Testis (tissue), 3 donors: ENCODE measurements around the gene KCNA5. TPM values are rescaled to one million over a fixed set of nuclear protein-coding genes. Genes with fewer than 3 reads are reported as not detected.

ENCODE experiments used
- DNase-seq: peaks from one replicate; pipeline ENCODE4 v3.0.0-alpha.2; 2019
- H3K27ac ChIP-seq, 2 donors: fragments of 200-600 bp; sonication (generic); one replicate each; pipeline ENCODE4 v1.5.1; 2019
- H3K27me3 ChIP-seq: fragments of 200-600 bp; sonication (generic); one replicate; pipeline ENCODE4 v1.5.1; 2019
- H3K36me3 ChIP-seq: fragments of 200-600 bp; sonication (generic); one replicate; pipeline ENCODE4 v1.5.1; 2017; ENCODE audit warnings: low read depth; ENCODE audit errors: missing control alignments
- H3K4me1 ChIP-seq: fragments of 200-600 bp; sonication (generic); one replicate; pipeline ENCODE4 v1.5.1; 2019
- H3K4me3 ChIP-seq, 2 donors: fragments of 200-600 bp; sonication (generic); one replicate each; pipeline ENCODE4 v1.5.1; 2017 to 2019
- H3K9me3 ChIP-seq: fragments of 200-600 bp; sonication (generic); one replicate; pipeline ENCODE4 v1.5.1; 2017
- POLR2A ChIP-seq: fragments of 450-650 bp; IDR thresholded peaks from one replicate; pipeline ENCODE4 v1.6.1; 2017; ENCODE audit warnings: antibody characterized with exemption, mild to moderate bottlenecking, moderate library complexity
- WGBS, 2 donors: methylation state at CpG; one replicate each; pipeline ENCODE4 v1.1.5; 2018; 5-methylcytosine and 5-hydroxymethylcytosine counted together
- intact Hi-C: fragments of 100-400 bp; cut with DNase I; formaldehyde crosslinking; loops from one replicate; pipeline ENCODE4 v1.15.1; 2023; ENCODE audit warnings: low total_unique reads
- polyA plus RNA-seq: library from polyadenylated mRNA; stranded (reverse); fragments of 350-450 nt; fragmentation: Illumina TruSeq; extraction: RNeasy Lipid Tissue Mini Kit (QIAGEN cat#74804); gene quantifications from one replicate; pipeline ENCODE4 v1.2.3, GENCODE V29; 2014; ENCODE audit warnings: low read depth, low replicate concordance; ENCODE audit not compliant: insufficient read depth
- total RNA-seq, 2 donors: library from RNA; depleted of rRNA; stranded (reverse); fragments of >200 nt; gene quantifications; one replicate each; pipeline ENCODE4 v1.2.3, GENCODE V29; 2016
- TF ChIP-seq, protein P1 (sequence below), 3 experiments: fragments of 450-650 bp in 2 of 3; fragments of 200-600 bp in 1 of 3; sonication (generic) in 1 of 3; IDR thresholded peaks; one replicate each; pipeline ENCODE4 v1.5.1; 2016 to 2019; ENCODE audit warnings: antibody characterized with exemption in 3 of 3, mild to moderate bottlenecking in 2 of 3, moderate library complexity in 1 of 3

The KCNA5 gene
- total and polyA plus RNA-seq, 3 donors from 2014 or later, result 0.25 to 0.94 (median 0.79) TPM

DNA sequence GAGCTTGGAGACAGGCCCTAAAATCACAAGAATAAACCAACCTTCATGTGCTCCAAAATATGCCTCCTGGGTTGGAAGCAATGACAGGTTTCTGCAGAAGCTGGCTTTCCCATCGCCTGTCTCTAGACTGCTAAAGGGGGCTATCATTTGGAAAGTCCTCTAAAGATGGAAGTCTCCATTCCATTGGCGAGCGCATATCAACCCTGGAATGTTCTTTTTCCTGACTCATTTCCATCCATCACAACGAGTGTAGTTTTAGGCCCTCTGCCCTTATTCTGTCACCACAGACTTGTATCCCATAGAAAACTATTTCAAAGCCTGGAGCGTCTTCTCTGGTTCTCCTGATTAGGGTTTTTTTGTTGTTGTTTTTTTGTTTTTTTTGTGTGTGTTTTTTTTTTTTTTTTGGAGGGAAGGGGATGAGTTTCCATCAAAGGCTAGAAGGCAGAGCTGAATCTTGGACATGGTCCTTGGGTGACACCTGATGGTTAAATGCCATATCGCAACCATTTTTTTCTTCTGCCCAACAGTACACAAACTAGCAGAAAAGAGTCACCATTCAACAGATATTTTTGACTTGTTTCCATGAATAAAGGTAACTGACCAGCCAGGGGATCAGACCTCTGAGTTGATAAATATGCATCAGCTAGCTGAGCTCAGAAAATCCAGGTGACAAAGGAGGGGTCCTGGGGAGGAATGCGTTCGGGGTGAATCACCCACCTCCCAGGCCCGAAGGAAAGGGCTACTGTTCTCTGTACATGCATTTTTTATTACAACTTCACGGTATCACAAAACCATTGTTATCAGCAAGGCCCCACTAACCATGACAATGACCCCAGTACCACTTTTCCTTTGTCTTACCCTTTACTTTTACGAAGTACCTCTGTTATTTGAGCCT lies 40.5 kb downstream of the KCNA5 start:
- whole genome bisulfite sequencing, 2 donors, result 67 to 73% methylated on average over 11 of the region's 11 CpGs
- H3K36me3 ChIP-seq, result no peaks in the 10 kb centered on the region
- no peak overlapping the region for H3K27ac ChIP-seq
- no peak overlapping the region for H3K4me3 ChIP-seq
- TF ChIP-seq, protein P1, sequence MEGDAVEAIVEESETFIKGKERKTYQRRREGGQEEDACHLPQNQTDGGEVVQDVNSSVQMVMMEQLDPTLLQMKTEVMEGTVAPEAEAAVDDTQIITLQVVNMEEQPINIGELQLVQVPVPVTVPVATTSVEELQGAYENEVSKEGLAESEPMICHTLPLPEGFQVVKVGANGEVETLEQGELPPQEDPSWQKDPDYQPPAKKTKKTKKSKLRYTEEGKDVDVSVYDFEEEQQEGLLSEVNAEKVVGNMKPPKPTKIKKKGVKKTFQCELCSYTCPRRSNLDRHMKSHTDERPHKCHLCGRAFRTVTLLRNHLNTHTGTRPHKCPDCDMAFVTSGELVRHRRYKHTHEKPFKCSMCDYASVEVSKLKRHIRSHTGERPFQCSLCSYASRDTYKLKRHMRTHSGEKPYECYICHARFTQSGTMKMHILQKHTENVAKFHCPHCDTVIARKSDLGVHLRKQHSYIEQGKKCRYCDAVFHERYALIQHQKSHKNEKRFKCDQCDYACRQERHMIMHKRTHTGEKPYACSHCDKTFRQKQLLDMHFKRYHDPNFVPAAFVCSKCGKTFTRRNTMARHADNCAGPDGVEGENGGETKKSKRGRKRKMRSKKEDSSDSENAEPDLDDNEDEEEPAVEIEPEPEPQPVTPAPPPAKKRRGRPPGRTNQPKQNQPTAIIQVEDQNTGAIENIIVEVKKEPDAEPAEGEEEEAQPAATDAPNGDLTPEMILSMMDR (IDR thresholded peaks at IDR 0.05), result peak in 2 of 3 experiments; percentile 57 to 71
- no peak for TF ChIP-seq POLR2A
- intact Hi-C loops, result no loop called here
- no peaks in the 10 kb centered on the region for H3K4me1 ChIP-seq
- H3K9me3 ChIP-seq, result no peaks in the 10 kb centered on the region
- no peaks in the 10 kb centered on the region for H3K27me3 ChIP-seq
- peak; percentile 44 for DNase-seq

DNA sequence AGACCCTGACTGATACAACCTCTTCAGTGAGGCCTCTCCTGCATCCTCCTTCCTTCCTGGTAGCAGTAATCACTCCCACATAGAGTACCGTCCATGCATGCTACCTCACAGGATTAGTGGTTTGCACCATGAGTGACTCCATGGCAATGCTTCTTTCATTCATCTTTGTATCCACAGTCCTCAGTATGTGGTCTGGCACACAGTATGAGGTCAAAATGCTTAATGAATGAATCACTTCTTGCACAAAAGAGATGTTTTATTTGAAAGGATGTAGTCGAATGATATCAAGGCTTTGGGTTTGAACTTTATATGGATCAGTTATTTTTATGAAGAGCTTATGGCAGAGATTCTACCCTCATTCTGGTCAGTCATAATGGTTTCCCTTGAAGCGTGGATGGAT lies 42.2 kb downstream of the KCNA5 start:
- Histone ChIP-seq H3K9me3 (no peaks in the 10 kb centered on the region), H3K27ac (no peak overlapping the region), H3K4me3 (no peak overlapping the region), H3K36me3 (no peaks in the 10 kb centered on the region), H3K27me3 (no peaks in the 10 kb centered on the region), H3K4me1 (no peaks in the 10 kb centered on the region)
- no peak for DNase-seq
- intact Hi-C loops, result loop anchor here (5.0 kb wide), 1 partner anchor 64 kb away; no protein-coding TSS in a partner anchor
- WGBS, 2 donors, result 75% methylated on average over 3 of the region's 3 CpGs
- TF ChIP-seq POLR2A, result no peak
- TF ChIP-seq, protein P1 (IDR thresholded peaks at IDR 0.05), result no peak

DNA sequence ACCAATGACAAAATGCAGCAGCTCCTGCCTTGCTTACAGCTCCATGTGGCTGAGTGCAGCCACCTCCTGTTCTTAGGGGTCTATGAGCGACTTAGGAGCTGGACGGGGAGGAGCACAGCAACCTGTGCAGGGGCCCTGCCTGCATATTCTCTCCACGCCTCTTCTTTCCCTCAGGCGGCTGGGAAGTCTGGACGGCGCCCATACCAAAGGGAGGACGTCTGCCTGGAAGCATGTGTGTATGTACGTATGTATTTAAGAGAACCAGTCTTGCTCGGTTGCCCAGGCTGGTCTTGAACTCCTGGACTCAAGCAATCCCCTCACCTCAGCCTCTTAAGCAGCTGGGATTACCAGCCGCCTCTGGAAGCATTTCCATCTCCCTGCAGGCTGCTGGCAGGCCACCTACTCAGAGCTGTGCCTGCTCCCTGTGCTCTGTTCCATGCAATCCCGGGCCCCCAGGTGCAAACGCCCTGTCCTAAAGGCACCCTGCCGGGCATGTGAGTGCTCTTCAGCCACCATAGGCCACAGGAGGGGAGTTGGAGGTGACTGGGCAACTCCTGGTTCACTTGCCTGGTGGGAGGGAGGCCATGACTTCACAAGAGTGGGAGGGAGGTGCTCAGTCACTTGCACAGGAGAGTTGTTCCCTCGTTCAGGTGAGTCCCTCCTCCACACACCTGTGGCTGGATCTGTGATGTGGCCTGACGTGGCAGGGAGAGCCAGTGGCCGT lies 44.3 kb downstream of the KCNA5 start:
- Histone ChIP-seq H3K27me3 (no peaks in the 10 kb centered on the region), H3K9me3 (no peaks in the 10 kb centered on the region), H3K36me3 (no peaks in the 10 kb centered on the region), H3K27ac (no peak overlapping the region), H3K4me1 (no peaks in the 10 kb centered on the region), H3K4me3 (no peak overlapping the region)
- no peak for TF ChIP-seq POLR2A
- TF ChIP-seq, protein P1 (IDR thresholded peaks at IDR 0.05), result no peak
- intact Hi-C loops, result loop anchor here (5.0 kb wide), 1 partner anchor 66 kb away; no protein-coding TSS in a partner anchor
- DNase-seq, result no peak
- WGBS, 2 donors, result 88 to 89% methylated on average over 13 to 16 of the region's 16 CpGs

DNA sequence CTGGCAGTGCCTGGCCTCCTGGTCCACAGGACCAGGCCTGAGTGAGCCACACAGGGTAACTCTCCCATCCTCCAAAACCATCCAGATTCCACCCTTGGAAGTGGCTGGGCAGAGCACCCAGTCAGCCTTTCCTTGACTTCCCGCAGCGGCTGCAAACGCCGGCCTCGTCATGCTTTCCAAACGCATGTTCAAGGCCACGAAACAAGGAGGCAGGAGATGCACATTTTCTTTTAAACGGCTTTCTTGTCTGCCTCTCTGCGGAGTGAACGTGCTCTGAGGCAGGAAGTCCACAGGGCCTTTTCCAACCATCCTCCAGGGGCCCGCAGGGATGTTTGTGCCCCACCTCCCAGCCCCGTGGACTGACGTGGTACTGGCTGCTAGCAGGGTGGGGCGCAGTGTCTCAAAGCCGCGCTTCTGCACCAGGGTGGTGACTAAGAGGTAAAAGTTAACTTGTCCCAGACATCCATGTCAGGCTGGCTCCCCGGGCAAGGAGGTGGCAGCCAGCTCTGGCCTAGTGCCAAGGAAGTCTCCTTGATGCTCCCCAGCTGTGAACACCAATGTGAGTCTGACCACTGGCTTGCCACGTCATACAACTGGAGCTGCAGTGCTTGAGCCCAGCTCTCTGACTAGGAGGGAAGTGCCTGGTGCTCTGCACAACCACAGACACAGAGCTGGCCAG lies 45.0 kb downstream of the KCNA5 start:
- intact Hi-C loops, result loop anchor here (5.0 kb wide), 1 partner anchor 66 kb away; no protein-coding TSS in a partner anchor
- DNase-seq, result no peak
- Histone ChIP-seq H3K36me3 (no peaks in the 10 kb centered on the region), H3K4me1 (no peaks in the 10 kb centered on the region), H3K4me3 (no peak overlapping the region), H3K27me3 (no peaks in the 10 kb centered on the region), H3K9me3 (no peaks in the 10 kb centered on the region), H3K27ac (no peak overlapping the region)
- 49 to 51% methylated on average over 17 to 18 of the region's 18 CpGs for WGBS, 2 donors
- TF ChIP-seq POLR2A, result no peak
- TF ChIP-seq, protein P1 (IDR thresholded peaks at IDR 0.05), result no peak
